ENCODE data around the gene CYP27B1. TPM values are rescaled to one million over a fixed set of nuclear protein-coding genes. Genes with fewer than 3 reads are reported as not detected.

The CYP27B1 gene
- total and polyA plus RNA-seq, 10 of the 15 experiments (the other 5 are each of a cell fraction or from before 2014, with no cell fraction given), result 0.10 to 2.7 (median 1.1) TPM

- in situ Hi-C loops (cut with MboI), result no loop called here
- DNase-seq (ENCODE audit: low read depth, low spot score), result no peak
- H4K20me1 ChIP-seq (ENCODE audit: control insufficient read depth, insufficient read depth), result no peaks in the 10 kb centered on the region
- H3K4me2 ChIP-seq (ENCODE audit: control insufficient read depth, insufficient read depth), result no peak overlapping the region
- no TSS peak for BruUV-seq (replicated peaks)
- H3K9me3 ChIP-seq (replicated peaks; ENCODE audit: control insufficient read depth, insufficient read depth, low read length), result no peaks in the 10 kb centered on the region
- whole genome bisulfite sequencing (ENCODE audit: insufficient coverage, insufficient replicate concordance, low lambda C conversion rate, missing lambda C conversion rate), result 78% methylated on average over 1 of the region's 1 CpG
- no peak overlapping the region for H3K27ac ChIP-seq (ENCODE audit: control insufficient read depth, insufficient read depth)
- SMC1A ChIA-PET (ENCODE audit: uncharacterized antibody, unreplicated experiment), result interaction anchor here (1.0 to 3.1 kb wide), 9 partner anchors 8 to 101 kb away, joined by 3 to 22 read pairs (median 6); no protein-coding TSS in a partner anchor
- intact Hi-C loops (cut with micrococcal nuclease; ENCODE audit: unreplicated experiment), result loop anchor here (1.0 kb wide), 1 partner anchor 103 kb away; no protein-coding TSS in a partner anchor
- H3K4me1 ChIP-seq (ENCODE audit: control insufficient read depth, insufficient read depth, low read length), result no peaks in the 10 kb centered on the region
- H3K27me3 ChIP-seq (replicated peaks in 1 of 2; ENCODE audit: control insufficient read depth in 2 of 2, insufficient read depth in 2 of 2, low read length in 1 of 2), result no peaks in the 10 kb centered on the region
- no peak overlapping the region for H2AFZ ChIP-seq (ENCODE audit: control insufficient read depth, low read depth, low read length)
- no peaks in the 10 kb centered on the region for H3K79me2 ChIP-seq (ENCODE audit: control insufficient read depth, insufficient read depth, low read length)
- TF ChIP-seq RAD21 (IDR thresholded peaks at IDR 0.05; ENCODE audit: insufficient read depth, low read depth, low read length), result no peak
- no peak for TF ChIP-seq SKIL (IDR thresholded peaks at IDR 0.05; ENCODE audit: low read depth, poor library complexity, severe bottlenecking)
- TF ChIP-seq CEBPB (IDR thresholded peaks at IDR 0.05; ENCODE audit: borderline replicate concordance in 1 of 2, low read depth in 2 of 2, low read length in 2 of 2), result no peak
- no peak for TF ChIP-seq JUND (IDR thresholded peaks at IDR 0.05; ENCODE audit: low read depth, low read length)
- TF ChIP-seq ELK1 (IDR thresholded peaks at IDR 0.05; ENCODE audit: low read depth, low read length), result no peak
- TF ChIP-seq ZNF274 (IDR thresholded peaks at IDR 0.05; ENCODE audit: insufficient read depth, insufficient read length), result no peak
- TF ChIP-seq MYB (IDR thresholded peaks at IDR 0.05; ENCODE audit: borderline replicate concordance, low read depth, low read length), result no peak
- TF ChIP-seq CBFB (IDR thresholded peaks at IDR 0.05; ENCODE audit: low read depth), result no peak
- no peak for TF ChIP-seq NFYB (IDR thresholded peaks at IDR 0.05; ENCODE audit: insufficient read depth, low read depth, low read length)
- no peak for TF ChIP-seq SMARCA5 (IDR thresholded peaks at IDR 0.05)
- TF ChIP-seq MTA2 (IDR thresholded peaks at IDR 0.05; ENCODE audit: low read depth), result no peak
- TF ChIP-seq RELA (IDR thresholded peaks at IDR 0.05; ENCODE audit: borderline replicate concordance, partially characterized antibody), result no peak
- no peak for TF ChIP-seq LARP7 (IDR thresholded peaks at IDR 0.05)
- no peak for TF ChIP-seq SMAD5 (IDR thresholded peaks at IDR 0.05; ENCODE audit: low read depth)
- no peak for TF ChIP-seq FOXK2 (IDR thresholded peaks at IDR 0.05)
- no peak for TF ChIP-seq SREBF2 (IDR thresholded peaks at IDR 0.05; ENCODE audit: low read length)
- TF ChIP-seq ZNF592 (IDR thresholded peaks at IDR 0.05), result no peak
- TF ChIP-seq POLR2A (IDR thresholded peaks at IDR 0.05; ENCODE audit: low read depth, low read length), result no peak
- RAD21 ChIA-PET (ENCODE audit: unreplicated experiment), result interaction anchor here (1.2 to 2.5 kb wide), 5 partner anchors 94 to 112 kb away, joined by 3 to 14 read pairs (median 8); no protein-coding TSS in a partner anchor
- H3K9ac ChIP-seq (ENCODE audit: control insufficient read depth, insufficient read depth, low read length), result no peak overlapping the region
- CTCF ChIA-PET, result interaction anchor here (0.6 to 9.5 kb wide), 28 partner anchors 9 to 367 kb away, joined by 3 to 87 read pairs (median 4); partner anchors contain the start of genes AVIL and TSFM
- H3K36me3 ChIP-seq (ENCODE audit: control insufficient read depth in 2 of 2, insufficient read depth in 2 of 2, low read length in 1 of 2), result peaks cover 0 to 10% of the 10 kb centered on the region in 2 experiments; a peak in 3 of 4 replicates
- no peak for ATAC-seq
- FAIRE-seq, result no peak
- POLR2A ChIA-PET, result no interaction called here
- no peak overlapping the region for H3K4me3 ChIP-seq
These were observed 35.7 kb upstream of the CYP27B1 start for GRCh38 chr12:57802607-57803006.

All from GM12878 (cell line).